Astrocyte (in vitro differentiated cells and primary cell): Measurements from ENCODE around the gene EIF4ENIF1. TPM values are rescaled to one million over a fixed set of nuclear protein-coding genes. Genes with fewer than 3 reads are reported as not detected.
A peak's percentile ranks its signal among the peaks of the same experiment; 100 is the strongest.

ENCODE experiments used
- DNase-seq: peaks from one replicate; pipeline ENCODE4 v3.0.0-alpha.2; 2010; ENCODE audit warnings: low read depth
- FAIRE-seq: peaks from 2 replicates; lab custom pipeline; 2011; peaks lifted over from hg19 to GRCh38; lab: Jason Lieb, UNC
- H2AFZ ChIP-seq: 2 replicates; pipeline ENCODE4 v1.6.0; 2012; ENCODE audit warnings: low read depth, low read length, inconsistent platforms
- H3K27ac ChIP-seq: 2 replicates; pipeline ENCODE4 v1.5.1; 2011; ENCODE audit warnings: low read depth, low read length, inconsistent platforms
- H3K27me3 ChIP-seq: 2 replicates; pipeline ENCODE4 v1.6.0; 2011; ENCODE audit warnings: low read length, inconsistent platforms; ENCODE audit not compliant: insufficient read depth
- H3K36me3 ChIP-seq: 2 replicates; pipeline ENCODE4 v1.5.1; 2011; ENCODE audit warnings: low read length, inconsistent platforms; ENCODE audit not compliant: insufficient read depth
- H3K4me1 ChIP-seq: 2 replicates; pipeline ENCODE4 v1.5.1; 2011; ENCODE audit warnings: low read length, inconsistent platforms; ENCODE audit not compliant: insufficient read depth
- H3K4me2 ChIP-seq: 2 replicates; pipeline ENCODE4 v1.6.0; 2012; ENCODE audit warnings: low read length, inconsistent platforms
- H3K4me3 ChIP-seq: 2 replicates; pipeline ENCODE4 v1.5.1; 2011; ENCODE audit warnings: low read depth, mild to moderate bottlenecking, low read length, inconsistent platforms; ENCODE audit not compliant: insufficient read depth
- H3K79me2 ChIP-seq: 2 replicates; pipeline ENCODE4 v1.6.0; 2012; ENCODE audit warnings: mild to moderate bottlenecking, low read length, inconsistent platforms; ENCODE audit not compliant: insufficient read depth
- H3K9ac ChIP-seq: 2 replicates; pipeline ENCODE4 v1.6.0; 2012; ENCODE audit warnings: mild to moderate bottlenecking, low read length, inconsistent platforms
- H3K9me3 ChIP-seq: 2 replicates; pipeline ENCODE4 v1.5.1; 2012; ENCODE audit warnings: low read depth, mild to moderate bottlenecking, low read length, inconsistent platforms; ENCODE audit not compliant: insufficient read depth
- H4K20me1 ChIP-seq: 2 replicates; pipeline ENCODE4 v1.6.0; 2012; ENCODE audit warnings: low read length, inconsistent platforms; ENCODE audit not compliant: insufficient read depth
- H3K27ac Mint-ChIP-seq: one replicate; pipeline ENCODE4 v1.8.0; 2021; ENCODE audit warnings: mild to moderate bottlenecking, mixed read lengths; ENCODE audit not compliant: unreplicated experiment
- H3K27me3 Mint-ChIP-seq: one replicate; pipeline ENCODE4 v1.8.0; 2021; ENCODE audit warnings: low read depth, mixed read lengths; ENCODE audit not compliant: unreplicated experiment
- H3K36me3 Mint-ChIP-seq: one replicate; pipeline ENCODE4 v1.8.0; 2021; ENCODE audit warnings: low read depth, mixed read lengths; ENCODE audit not compliant: unreplicated experiment
- H3K4me1 Mint-ChIP-seq: one replicate; pipeline ENCODE4 v1.8.0; 2021; ENCODE audit warnings: low read depth, mixed read lengths; ENCODE audit not compliant: unreplicated experiment
- H3K4me3 Mint-ChIP-seq: one replicate; pipeline ENCODE4 v1.8.0; 2021; ENCODE audit warnings: mild to moderate bottlenecking, moderate library complexity, mixed read lengths; ENCODE audit not compliant: unreplicated experiment
- H3K9me3 Mint-ChIP-seq: one replicate; pipeline ENCODE4 v1.8.0; 2021; ENCODE audit warnings: mild to moderate bottlenecking, mixed read lengths; ENCODE audit not compliant: unreplicated experiment
- CTCF ChIP-seq: IDR thresholded peaks from 2 replicates; pipeline ENCODE4 v1.5.1; 2011; ENCODE audit warnings: low read depth, mild to moderate bottlenecking, inconsistent platforms, low read length, moderate library complexity; ENCODE audit not compliant: insufficient read depth
- EZH2 ChIP-seq: IDR thresholded peaks from 2 replicates; pipeline ENCODE4 v1.6.1; 2012; ENCODE audit warnings: mild to moderate bottlenecking, low read length, inconsistent platforms; ENCODE audit not compliant: insufficient read depth
- total RNA-seq: library from RNA; stranded (reverse); gene quantifications from 2 replicates; pipeline ENCODE4 v1.2.1, GENCODE V29; 2021

EIF4ENIF1 gene
- total RNA-seq, 1 donor from 2014 or later: 27.0 TPM

- Histone ChIP-seq H3K27me3 (no peaks in the 10 kb centered on the region), H3K79me2 (no peaks in the 10 kb centered on the region), H3K27ac (no peak overlapping the region), H4K20me1 (no peaks in the 10 kb centered on the region), H3K4me2 (peak overlapping the region; percentile 30), H3K36me3 (no peaks in the 10 kb centered on the region), H3K9me3 (no peaks in the 10 kb centered on the region), H3K4me3 (no peak overlapping the region), H3K9ac (no peak overlapping the region), H2AFZ (peak overlapping the region; percentile 56), H3K4me1 (no peaks in the 10 kb centered on the region)
- H3K27me3 Mint-ChIP-seq: no peaks in the 10 kb centered on the region
- H3K4me3 Mint-ChIP-seq: no peak overlapping the region
- peaks cover 2% of the 10 kb centered on the region for H3K9me3 Mint-ChIP-seq
- TF ChIP-seq EZH2 (no peak), CTCF (no peak)
- H3K27ac Mint-ChIP-seq: peak overlapping the region; percentile 54
- DNase-seq: no peak
- no peaks in the 10 kb centered on the region for H3K36me3 Mint-ChIP-seq
- no peak for FAIRE-seq
- H3K4me1 Mint-ChIP-seq: peaks cover 2% of the 10 kb centered on the region
Observed at GRCh38 chr22:31394326-31394725, 95.3 kb downstream of the EIF4ENIF1 start.

GRCh38 chr22:31393893-31394292 lies 95.7 kb downstream of the EIF4ENIF1 start:
- Histone ChIP-seq H4K20me1 (no peaks in the 10 kb centered on the region), H2AFZ (peak overlapping the region; percentile 56), H3K4me3 (no peak overlapping the region), H3K9ac (no peak overlapping the region), H3K27me3 (no peaks in the 10 kb centered on the region), H3K79me2 (no peaks in the 10 kb centered on the region), H3K4me2 (peak overlapping the region; percentile 30), H3K9me3 (no peaks in the 10 kb centered on the region), H3K27ac (no peak overlapping the region), H3K4me1 (no peaks in the 10 kb centered on the region), H3K36me3 (no peaks in the 10 kb centered on the region)
- DNase-seq (no peak), FAIRE-seq (no peak)
- H3K27ac Mint-ChIP-seq: peak overlapping the region; percentile 36
- no peaks in the 10 kb centered on the region for H3K36me3 Mint-ChIP-seq
- no peaks in the 10 kb centered on the region for H3K27me3 Mint-ChIP-seq
- peaks cover 2% of the 10 kb centered on the region for H3K4me1 Mint-ChIP-seq
- peaks cover 2% of the 10 kb centered on the region for H3K9me3 Mint-ChIP-seq
- TF ChIP-seq CTCF: no peak
- TF ChIP-seq EZH2: no peak
- no peak overlapping the region for H3K4me3 Mint-ChIP-seq

Other genes with a start within 250 kb of the EIF4ENIF1 start
- gene PIK3IP1, start 197.4 kb downstream of the EIF4ENIF1 start, total RNA-seq: 21.4 and 22.3 TPM in 2 replicates
- gene PATZ1, start 143.5 kb downstream of the EIF4ENIF1 start, total RNA-seq: 20.1 and 24.0 TPM in 2 replicates
- gene DRG1, start 90.2 kb downstream of the EIF4ENIF1 start, total RNA-seq: 56.7 and 59.6 TPM in 2 replicates
- gene SFI1, start 6.7 kb upstream of the EIF4ENIF1 start, total RNA-seq: 13.6 TPM in 2 replicates
- gene PISD, start 172.4 kb upstream of the EIF4ENIF1 start, total RNA-seq: 31.8 and 43.2 TPM in 2 replicates